K562 (cell line): ENCODE measurements around the gene CRLF1. TPM values are rescaled to one million over a fixed set of nuclear protein-coding genes. Genes with fewer than 3 reads are reported as not detected.
A peak's percentile ranks its signal among the peaks of the same experiment; 100 is the strongest.

Experiments
- ATF1 ChIP-seq, 2 experiments: fragments of 450-650 bp in 1 of 2; IDR thresholded peaks; 2 replicates each; pipeline ENCODE4 v1.6.1; 2016; ENCODE audit warnings: missing compliant biosample characterization in 1 of 2, missing genetic modification characterization in 1 of 2
- CXXC5 ChIP-seq: fragments of 250-450 bp; sonication (Bioruptor Pico); IDR thresholded peaks from 2 replicates; pipeline ENCODE4 v1.8.0; 2022; ENCODE audit warnings: inconsistent platforms, mild to moderate bottlenecking, moderate library complexity
- GMEB1 ChIP-seq: fragments of 250-450 bp; sonication (Bioruptor Pico); IDR thresholded peaks from 2 replicates; pipeline ENCODE4 v1.4.0; 2020; ENCODE audit warnings: mild to moderate bottlenecking
- HDAC1 ChIP-seq, 2 experiments: fragments of 450-650 bp; IDR thresholded peaks; 2 replicates each; pipeline ENCODE4 v1.6.1; 2016 to 2017; ENCODE audit warnings: inconsistent platforms in 1 of 2, mild to moderate bottlenecking in 1 of 2, moderate library complexity in 1 of 2
- HOXB6 ChIP-seq: fragments of 250-450 bp; sonication (Bioruptor Pico); IDR thresholded peaks from 2 replicates; pipeline ENCODE4 v1.5.1; 2022; ENCODE audit warnings: mild to moderate bottlenecking, borderline replicate concordance
- ILF3 ChIP-seq: fragments of 450-650 bp; IDR thresholded peaks from 2 replicates; pipeline ENCODE4 v1.6.1; 2018; ENCODE audit warnings: antibody characterized with exemption, mild to moderate bottlenecking, moderate library complexity, borderline replicate concordance
- LARP7 ChIP-seq: fragments of 450-650 bp; IDR thresholded peaks from 2 replicates; pipeline ENCODE4 v1.6.1; 2016
- MYC ChIP-seq, 2 experiments: fragments of 250-450 bp in 1 of 2; sonication (Bioruptor Pico) in 1 of 2; IDR thresholded peaks; 2 replicates each; pipeline versions ENCODE4 v1.5.1 to v1.6.1; 2012 to 2021; ENCODE audit warnings: low read depth in 2 of 2, borderline replicate concordance in 1 of 2, improper control_type of control experiment in 1 of 2, low read length in 1 of 2, mild to moderate bottlenecking in 1 of 2, moderate library complexity in 1 of 2
- NR0B1 ChIP-seq: fragments of 450-650 bp; IDR thresholded peaks from one replicate; pipeline ENCODE4 v1.6.1; 2018; ENCODE audit warnings: mild to moderate bottlenecking, moderate library complexity; ENCODE audit not compliant: partially characterized antibody
- NR2C1 ChIP-seq, 2 experiments: fragments of 450-650 bp; IDR thresholded peaks; 2 replicates each; pipeline ENCODE4 v1.6.1; 2017; ENCODE audit warnings: mild to moderate bottlenecking in 2 of 2, antibody characterized with exemption in 1 of 2, inconsistent platforms in 1 of 2, missing compliant biosample characterization in 1 of 2, missing genetic modification characterization in 1 of 2
- PML ChIP-seq: IDR thresholded peaks from 2 replicates; pipeline ENCODE4 v1.6.1; 2012; ENCODE audit warnings: low read length, inconsistent platforms
- POLR2A ChIP-seq: fragments of 450-650 bp; conservative IDR thresholded peaks from 2 replicates; pipeline ENCODE4 v1.6.1; 2016
- POLR2AphosphoS5 ChIP-seq: IDR thresholded peaks from 2 replicates; pipeline ENCODE4 v1.6.1; 2011; ENCODE audit warnings: mild to moderate bottlenecking, low read depth, low read length, moderate library complexity; ENCODE audit not compliant: control insufficient read depth, insufficient read depth
- RBFOX2 ChIP-seq: fragments of 200-400 bp; formaldehyde crosslinking; IDR thresholded peaks from 2 replicates; pipeline ENCODE4 v1.6.1; 2017; ENCODE audit warnings: low read depth, mild to moderate bottlenecking, low read length, moderate library complexity
- TAF7 ChIP-seq: fragments of 450-650 bp; IDR thresholded peaks from 2 replicates; pipeline ENCODE4 v1.6.1; 2016; ENCODE audit warnings: missing genetic modification characterization, missing compliant biosample characterization
- ZNF253 ChIP-seq: fragments of 250-450 bp; sonication (Bioruptor Pico); conservative IDR thresholded peaks from 2 replicates; pipeline ENCODE4 v1.6.1; 2021; ENCODE audit warnings: mild to moderate bottlenecking
- ZNF639 ChIP-seq, 2 experiments: fragments of 200-800 bp in 1 of 2; sonication (Bioruptor generic) in 1 of 2; sonication (generic) in 1 of 2; formaldehyde crosslinking in 1 of 2; IDR thresholded peaks in 1 of 2; conservative IDR thresholded peaks in 1 of 2; 2 replicates each; pipeline versions ENCODE4 v1.5.0 to v1.6.1; 2016 to 2020; ENCODE audit warnings: missing compliant biosample characterization in 1 of 2, missing genetic modification characterization in 1 of 2, missing genetic modification reagents in 1 of 2
- ZNF785 ChIP-seq: fragments of 250-450 bp; sonication (Bioruptor Pico); IDR thresholded peaks from 2 replicates; pipeline ENCODE4 v1.4.0; 2020; ENCODE audit warnings: mild to moderate bottlenecking
- polyA plus RNA-seq, 8 experiments: library from polyadenylated mRNA; depleted of rRNA in 4 of 8; stranded (reverse) in 5 of 8; unstranded in 3 of 8; fragments of >200 nt; fragmentation: Nextera tagmentation in 2 of 8; fragmentation: Illumina TruSeq in 1 of 8; extraction: Ambion mirVana in 2 of 8; extraction: Trizol in 1 of 8; gene quantifications; 2 replicates each; pipeline versions ENCODE4 v1.2.1 to v1.2.3, GENCODE V29; 2011 to 2014; ENCODE audit warnings: inconsistent platforms in 1 of 8, missing spikeins in 1 of 8
- total RNA-seq, 7 experiments: library from RNA; depleted of rRNA in 6 of 7; stranded (reverse); fragments of >200 nt in 6 of 7; fragmentation: Illumina TruSeq in 2 of 7; extraction: Trizol in 2 of 7; gene quantifications; 2 replicates each; pipeline versions ENCODE4 v1.2.1 to v1.2.3, GENCODE V29; 2011 to 2021; ENCODE audit warnings: low replicate concordance in 1 of 7

The CRLF1 gene
- total and polyA plus RNA-seq, 9 of the 15 experiments (the other 6 are each of a cell fraction or from before 2014, with no cell fraction given): 0.85 to 3.6 (median 1.7) TPM

- no peak for TF ChIP-seq ILF3
- peak; percentile 4; the same call in 1 of the 2 replicates for TF ChIP-seq MYC (IDR thresholded peaks at IDR 0.05; ENCODE audit: low read depth, low read length)
- TF ChIP-seq MYC (CRISPR knock-in tag; IDR thresholded peaks at IDR 0.05; ENCODE audit: borderline replicate concordance, low read depth): no peak
- TF ChIP-seq TAF7: peak; percentile 44; the same call in 1 of the 2 replicates
- 0 out of 2 replicates have a peak, but pooled peaks have one; percentile 21 for TF ChIP-seq GMEB1 (CRISPR knock-in tag)
- TF ChIP-seq ZNF253: no peak
- TF ChIP-seq ZNF639 (CRISPR knock-in tag; conservative IDR thresholded peaks at IDR 0.05 in 1 of 2, IDR thresholded peaks at IDR 0.05 in 1 of 2): peak in 1 of 2 experiments; percentile 54; a peak in 1 of 4 replicates
- TF ChIP-seq RBFOX2: peak; percentile 90
- peak; percentile 78 for TF ChIP-seq POLR2A
- no peak for TF ChIP-seq NR2C1 (IDR thresholded peaks at IDR 0.05)
- TF ChIP-seq NR2C1 (tag; IDR thresholded peaks at IDR 0.05): no peak
- no peak for TF ChIP-seq HOXB6 (CRISPR knock-in tag)
- 0 out of 2 replicates have a peak, but pooled peaks have one; percentile 47 for TF ChIP-seq PML
- TF ChIP-seq LARP7: no peak
- peak in 1 of 2 experiments; percentile 37; a peak in 2 of 4 replicates for TF ChIP-seq HDAC1 (IDR thresholded peaks at IDR 0.05)
- TF ChIP-seq CXXC5 (CRISPR knock-in tag): peak; percentile 49
- peak; percentile 73 for TF ChIP-seq POLR2AphosphoS5
- TF ChIP-seq NR0B1: no peak
- TF ChIP-seq ZNF785 (CRISPR knock-in tag): no peak
- TF ChIP-seq ATF1 (CRISPR knock-in tag; IDR thresholded peaks at IDR 0.05): peak; percentile 86
- TF ChIP-seq ATF1 (tag; IDR thresholded peaks at IDR 0.05): peak; percentile 82
Measured at GRCh38 chr19:18636969-18637629, 30.5 kb upstream of the CRLF1 start, which contains the start of gene KLHL26 (continued).
